Measurements from ENCODE around the gene KRTAP5-8. TPM values are rescaled to one million over a fixed set of nuclear protein-coding genes. Genes with fewer than 3 reads are reported as not detected.
A peak's percentile ranks its signal among the peaks of the same experiment; 100 is the strongest.
"Not testable (repeated sequence)": the region's sequence is repeated elsewhere in the genome, so short reads cannot be mapped to it uniquely, and the experiment has no call there.

Gene KRTAP5-8, protein sequence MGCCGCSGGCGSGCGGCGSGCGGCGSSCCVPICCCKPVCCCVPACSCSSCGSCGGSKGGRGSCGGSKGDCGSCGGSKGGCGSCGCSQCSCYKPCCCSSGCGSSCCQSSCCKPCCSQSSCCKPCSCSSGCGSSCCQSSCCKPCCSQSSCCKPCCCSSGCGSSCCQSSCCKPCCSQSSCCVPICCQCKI
- total RNA-seq = not detected
- long read RNA-seq, donor 1 = 0 reads
- long read RNA-seq, donor 2 = 0 reads

DNA sequence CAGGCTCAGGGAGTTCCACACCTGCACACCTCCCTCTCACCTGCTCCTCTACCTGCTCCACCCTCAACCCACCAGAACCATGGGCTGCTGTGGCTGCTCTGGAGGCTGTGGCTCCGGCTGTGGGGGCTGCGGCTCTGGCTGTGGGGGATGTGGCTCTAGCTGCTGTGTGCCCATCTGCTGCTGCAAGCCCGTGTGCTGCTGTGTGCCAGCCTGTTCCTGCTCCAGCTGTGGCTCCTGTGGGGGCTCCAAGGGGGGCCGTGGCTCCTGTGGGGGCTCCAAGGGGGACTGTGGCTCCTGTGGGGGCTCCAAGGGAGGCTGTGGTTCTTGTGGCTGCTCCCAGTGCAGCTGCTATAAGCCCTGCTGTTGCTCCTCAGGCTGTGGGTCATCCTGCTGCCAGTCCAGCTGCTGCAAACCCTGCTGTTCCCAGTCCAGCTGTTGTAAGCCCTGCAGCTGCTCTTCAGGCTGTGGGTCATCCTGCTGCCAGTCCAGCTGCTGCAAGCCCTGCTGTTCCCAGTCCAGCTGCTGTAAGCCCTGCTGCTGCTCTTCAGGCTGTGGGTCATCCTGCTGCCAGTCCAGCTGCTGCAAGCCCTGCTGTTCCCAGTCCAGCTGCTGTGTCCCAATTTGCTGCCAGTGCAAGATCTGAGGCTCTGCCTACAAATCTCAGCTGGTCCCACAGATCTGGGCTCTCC is at the start of gene KRTAP5-8:
Gene KRTAP5-8 (plus strand): TSS at position 49 of the 689 bp plus-strand sequence. CDS start 31 bp downstream, at position 80.
- intact Hi-C loops (cut with DNase I); DNase-seq (ENCODE audit: low spot score): not testable (repeated sequence)

DNA sequence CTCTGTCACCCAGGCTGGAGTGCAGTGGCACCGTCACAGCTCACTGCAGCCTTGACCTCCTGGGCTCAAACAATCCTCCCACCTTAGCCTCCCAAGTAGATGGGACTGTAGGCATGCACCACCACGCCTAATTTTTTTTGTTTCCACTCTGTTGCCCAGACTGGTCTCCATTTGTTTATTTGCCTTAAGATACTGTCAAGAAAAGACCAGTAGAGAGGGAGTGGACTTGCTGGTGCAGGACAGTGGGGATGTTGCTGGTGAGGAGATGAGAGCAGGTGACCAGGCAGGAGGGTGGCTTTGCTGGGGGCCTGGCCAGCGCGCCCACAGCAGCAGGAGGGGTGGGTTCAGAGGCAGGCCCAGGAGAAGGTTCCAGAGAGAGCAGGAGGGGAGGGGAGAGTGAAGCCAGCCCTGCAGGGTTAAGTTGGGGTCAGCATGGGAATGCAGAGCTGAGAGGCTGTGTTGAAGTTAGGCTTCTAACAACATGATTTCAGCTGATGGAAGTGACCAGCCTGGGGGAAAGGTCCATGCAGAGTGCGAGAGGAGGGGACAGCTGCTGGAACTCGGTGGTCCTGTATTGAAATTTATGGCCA is 49.0 kb upstream of the KRTAP5-8 start:
- intact Hi-C loops (cut with DNase I) = no loop called here
- DNase-seq (ENCODE audit: low spot score) = peak; percentile 41

DNA sequence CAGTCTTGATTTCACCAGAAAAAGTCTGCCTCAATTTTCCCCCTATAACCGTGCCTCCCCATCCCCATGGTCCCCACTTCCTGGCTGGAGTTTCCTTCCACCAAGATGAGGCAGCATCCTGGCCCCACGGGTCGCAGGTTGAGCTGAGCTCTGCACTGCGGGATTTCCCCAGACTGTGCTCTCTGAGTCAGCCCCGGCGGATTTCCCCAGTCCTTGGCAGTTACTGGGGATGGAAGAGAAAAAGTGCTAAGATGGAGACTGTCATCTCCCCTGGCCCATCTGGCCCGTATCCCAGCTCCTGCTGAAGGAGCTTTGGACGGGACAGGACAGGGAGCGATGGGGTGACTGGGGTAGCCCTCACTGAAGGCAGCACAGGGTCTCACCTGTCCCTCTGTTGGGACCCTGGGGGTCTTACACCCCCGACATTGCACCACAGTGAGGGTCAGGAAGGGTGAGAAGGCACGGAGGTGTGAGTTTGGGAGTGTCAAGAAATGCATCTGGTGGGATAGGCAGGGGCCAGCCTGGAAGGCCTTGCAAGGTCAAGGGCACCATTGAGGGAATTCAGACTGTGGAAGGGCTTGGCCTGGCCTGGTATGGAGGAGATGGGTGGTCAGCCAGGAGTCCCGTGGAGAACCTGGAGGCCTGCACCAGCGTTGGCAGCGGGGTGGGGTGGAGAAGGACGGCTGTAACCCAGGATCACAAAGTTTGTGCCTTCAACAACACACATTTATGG is 48.3 kb upstream of the KRTAP5-8 start:
- peak; percentile 62 for DNase-seq (ENCODE audit: low spot score)
- intact Hi-C loops (cut with DNase I) = no loop called here

DNA sequence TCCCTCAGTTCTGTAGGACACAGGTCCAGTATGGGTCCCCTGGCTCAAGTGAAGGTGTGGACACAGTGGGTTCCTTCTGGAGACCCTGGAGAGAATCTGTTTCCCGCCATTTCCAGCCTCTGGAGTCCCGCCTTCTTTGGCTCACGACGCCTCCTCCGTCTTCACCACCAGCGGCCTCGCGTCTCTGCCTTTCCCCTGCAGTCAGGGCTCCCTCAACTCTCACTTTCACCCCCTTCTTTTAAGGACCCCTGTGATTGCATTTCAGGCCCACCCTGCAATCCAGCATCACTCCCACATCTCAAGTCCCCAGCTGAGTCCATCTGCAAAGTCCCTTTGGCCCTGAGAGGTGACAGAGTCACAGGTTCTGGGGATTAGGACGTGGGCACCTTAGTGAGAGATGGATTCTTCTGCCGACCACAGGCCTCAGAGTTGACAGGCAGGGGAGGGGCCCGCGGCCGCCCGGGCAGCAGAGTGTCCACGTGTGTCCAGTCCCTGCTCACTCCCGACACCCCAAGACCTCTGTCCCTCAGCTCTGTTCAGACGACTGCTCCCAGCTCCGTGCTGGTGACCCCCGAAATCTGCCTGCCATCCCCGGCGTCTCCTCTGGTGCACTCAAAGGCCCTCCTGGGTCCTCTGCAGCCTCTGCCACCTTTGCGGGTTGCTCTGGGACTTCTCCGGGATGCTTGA is 47.6 kb upstream of the KRTAP5-8 start:
- intact Hi-C loops (cut with DNase I) = no loop called here
- DNase-seq (ENCODE audit: low spot score) = no peak

DNA sequence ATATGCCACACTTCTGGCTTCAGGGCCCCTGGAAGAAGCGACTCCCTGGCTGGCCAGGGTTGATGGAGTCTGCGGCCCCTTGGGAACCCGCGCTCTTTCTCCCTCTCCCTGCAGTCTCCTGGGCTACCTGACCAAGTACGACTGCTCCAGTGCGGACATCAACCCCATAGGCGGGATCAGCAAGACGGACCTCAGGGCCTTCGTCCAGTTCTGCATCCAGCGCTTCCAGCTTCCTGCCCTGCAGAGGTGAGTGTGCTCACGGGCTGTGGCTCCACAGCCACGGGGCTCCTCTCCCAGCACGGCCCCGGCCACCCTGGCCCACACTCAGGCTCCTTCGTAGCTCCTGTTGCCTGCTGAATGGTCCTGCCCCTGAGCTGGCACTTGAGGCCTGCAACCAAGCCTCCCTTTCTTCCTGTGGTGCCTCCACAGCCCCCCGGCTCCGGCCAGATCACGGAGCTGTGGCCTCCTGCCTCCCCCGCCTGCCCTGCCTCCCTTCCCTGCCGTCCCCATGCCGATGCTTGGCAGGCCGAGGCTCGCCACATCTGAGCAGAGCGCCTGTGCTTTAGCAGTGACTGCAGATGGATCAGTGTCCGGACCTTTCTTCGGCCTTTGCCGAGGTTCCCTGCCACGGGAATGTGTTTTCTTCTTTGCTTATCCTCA is 47.0 kb upstream of the KRTAP5-8 start:
- intact Hi-C loops (cut with DNase I) = no loop called here
- peak; percentile 67 for DNase-seq (ENCODE audit: low spot score)

DNA sequence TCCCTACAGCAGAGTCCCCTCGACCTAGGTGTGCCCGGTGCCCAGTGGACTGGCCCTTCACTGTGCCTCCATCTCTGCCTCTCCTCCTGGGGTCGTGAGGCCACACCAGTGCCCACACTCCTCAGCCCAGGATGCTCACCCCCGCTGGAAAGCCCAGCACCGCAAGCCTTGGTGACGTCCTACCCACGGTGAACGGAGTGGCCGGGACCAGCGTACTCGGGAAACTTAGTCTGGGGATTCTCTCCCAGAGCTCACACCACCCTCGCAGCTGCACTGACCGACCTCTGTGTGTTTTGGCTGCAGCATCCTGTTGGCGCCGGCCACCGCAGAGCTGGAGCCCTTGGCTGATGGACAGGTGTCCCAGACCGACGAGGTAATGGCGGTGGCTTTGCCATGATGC is 46.3 kb upstream of the KRTAP5-8 start:
- DNase-seq (ENCODE audit: low spot score) = peak; percentile 68

DNA sequence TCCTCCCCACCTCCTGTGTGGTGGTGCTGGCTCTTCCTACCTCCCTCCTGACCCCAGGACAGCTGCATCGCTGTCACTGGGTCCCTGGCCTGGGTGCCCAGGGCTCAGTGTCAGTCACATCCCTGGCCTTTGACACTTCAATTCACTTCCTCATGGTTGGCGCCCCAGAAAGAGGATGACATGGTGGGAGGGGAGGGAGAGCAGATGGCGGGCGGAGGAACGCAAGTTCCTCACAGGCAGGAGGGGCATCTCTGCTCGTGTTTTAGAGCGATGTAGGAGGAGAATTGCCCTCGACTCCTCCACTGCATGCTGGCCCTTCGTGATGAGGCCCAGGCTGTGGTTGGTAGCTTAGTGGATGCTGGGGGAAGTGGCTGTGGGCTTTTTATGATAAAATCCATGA is 45.9 kb upstream of the KRTAP5-8 start:
- intact Hi-C loops (cut with DNase I) = no loop called here

More for the DNA sequence above, 46.3 kb upstream of the KRTAP5-8 start:
- intact Hi-C loops (cut with DNase I) = no loop called here

DNA sequence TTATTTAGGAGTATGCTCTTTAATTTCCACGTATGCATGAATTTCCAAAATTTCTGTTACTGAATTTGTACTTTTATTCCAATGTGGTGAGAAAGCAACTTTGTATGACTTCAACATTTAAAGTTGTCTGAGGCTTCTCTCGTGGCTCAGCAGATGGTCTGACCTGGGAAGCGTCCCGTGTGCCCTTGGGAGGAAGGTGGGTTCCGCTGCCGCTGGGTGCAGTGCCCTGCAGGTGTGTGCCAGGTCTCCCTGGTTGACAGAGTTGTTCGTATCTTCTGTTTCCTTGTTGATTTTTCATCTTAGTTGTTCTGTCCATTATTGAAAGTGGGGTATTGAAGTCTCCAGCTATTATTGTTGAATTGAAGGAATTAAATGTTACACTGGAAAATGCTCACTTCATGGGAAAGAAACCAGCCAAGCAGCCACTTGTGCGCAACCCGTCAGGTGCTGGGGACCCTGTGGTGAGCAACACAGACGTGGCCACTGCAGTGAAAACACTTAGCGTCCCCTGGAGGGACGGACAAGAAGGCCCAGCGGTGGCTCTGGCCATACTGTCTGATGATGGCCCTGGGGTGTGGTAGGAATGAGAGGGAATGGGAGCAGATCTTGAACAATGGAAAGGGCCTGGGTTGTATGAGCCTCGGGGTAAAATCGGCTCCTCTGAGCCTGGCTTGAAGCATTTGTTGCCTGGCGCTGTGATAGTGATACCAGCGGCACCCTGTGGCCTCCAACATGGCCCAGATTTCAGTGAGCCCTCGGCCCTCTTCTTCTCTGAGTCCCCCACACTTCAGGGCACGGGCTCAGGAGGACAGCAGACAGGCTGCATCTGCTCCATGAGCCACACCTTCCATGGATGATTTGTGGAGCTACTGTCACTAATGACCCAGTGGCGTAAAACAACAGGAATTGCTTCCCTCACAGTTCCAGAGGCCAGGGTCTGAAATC is 42.3 kb upstream of the KRTAP5-8 start:
- peak; percentile 55 for DNase-seq (ENCODE audit: low spot score)
- intact Hi-C loops (cut with DNase I) = no loop called here

More for the DNA sequence above, 45.9 kb upstream of the KRTAP5-8 start:
- DNase-seq (ENCODE audit: low spot score) = peak; percentile 24

DNA sequence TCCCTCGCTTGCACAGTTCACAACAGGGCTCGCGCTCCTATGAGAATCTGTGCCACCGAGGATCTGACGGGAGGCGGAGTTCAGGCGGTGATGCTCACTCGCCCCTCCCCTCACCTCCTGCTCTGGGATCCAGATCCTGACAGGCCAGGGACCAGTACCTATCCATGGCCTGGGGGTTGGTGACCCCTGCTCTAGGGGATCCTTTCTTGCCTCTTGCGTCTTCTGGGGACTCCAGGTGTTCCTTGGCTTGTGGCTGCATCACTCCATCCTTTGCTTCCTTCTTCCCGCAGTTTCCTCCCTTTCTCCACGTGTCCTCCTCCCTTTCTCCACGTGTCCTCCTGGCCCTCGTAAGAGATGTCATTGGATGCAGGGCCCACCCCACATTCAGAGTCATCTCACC is 41.4 kb upstream of the KRTAP5-8 start:
- intact Hi-C loops (cut with DNase I) = no loop called here
- no peak for DNase-seq (ENCODE audit: low spot score)

DNA sequence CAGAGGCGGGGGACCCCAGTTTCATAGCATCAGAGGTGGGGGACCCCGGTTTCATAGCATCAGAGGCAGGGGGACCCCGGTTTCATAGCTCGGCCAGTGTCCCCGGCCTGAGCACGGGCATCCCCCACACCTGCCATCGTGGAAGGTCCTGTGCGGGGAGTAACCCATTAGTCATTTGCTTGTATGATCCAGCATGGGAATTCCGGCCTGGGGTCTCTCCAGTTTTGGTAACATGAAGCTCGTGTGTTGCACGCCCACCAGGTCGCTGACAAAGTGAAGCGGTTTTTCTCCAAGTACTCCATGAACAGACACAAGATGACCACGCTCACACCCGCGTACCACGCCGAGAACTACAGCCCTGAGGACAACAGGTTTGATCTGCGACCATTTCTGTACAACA is 39.7 kb upstream of the KRTAP5-8 start:
- peak; percentile 55 for DNase-seq (ENCODE audit: low spot score)
- intact Hi-C loops (cut with DNase I) = no loop called here

DNA sequence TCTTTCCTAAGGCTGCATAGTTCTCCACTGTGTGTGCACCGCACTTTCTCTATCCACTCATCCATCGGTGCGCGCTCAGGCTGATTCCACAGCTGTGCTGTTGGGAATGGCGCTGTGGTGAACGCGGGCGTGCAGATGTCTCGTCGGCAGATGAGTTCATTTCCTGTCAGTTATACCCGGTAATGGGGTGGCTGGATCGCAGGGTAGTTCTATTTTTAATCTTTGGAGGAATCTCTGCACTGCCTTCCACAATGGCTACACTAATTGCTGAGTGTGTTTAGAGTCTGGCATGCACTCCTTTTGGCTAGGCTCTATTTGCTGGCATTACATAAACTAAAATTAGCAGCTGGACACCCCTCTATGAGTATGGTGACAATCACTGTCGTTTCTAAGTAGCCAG is 38.7 kb upstream of the KRTAP5-8 start:
- DNase-seq (ENCODE audit: low spot score) = peak; percentile 51
- intact Hi-C loops (cut with DNase I) = no loop called here

DNA sequence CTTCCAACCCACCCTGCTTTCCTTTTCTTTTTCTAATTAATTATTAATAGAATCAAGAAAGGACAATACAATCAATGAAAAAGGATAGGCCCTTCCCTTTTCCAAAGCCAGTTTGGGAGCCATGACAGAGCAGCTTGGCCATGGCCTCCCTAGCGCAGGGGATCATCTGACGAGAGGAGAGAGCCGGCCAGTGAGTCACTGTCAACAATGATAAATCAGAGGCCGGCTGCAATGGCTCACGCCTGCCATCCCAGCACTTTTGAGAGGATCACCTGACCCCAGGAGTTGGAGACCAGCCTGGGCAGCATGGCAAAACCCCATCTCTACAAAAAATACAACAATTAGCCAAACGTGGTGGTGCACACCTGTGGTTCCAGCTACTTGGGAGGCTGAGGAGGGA is 38.3 kb upstream of the KRTAP5-8 start:
- intact Hi-C loops (cut with DNase I) = no loop called here
- peak; percentile 38 for DNase-seq (ENCODE audit: low spot score)

DNA sequence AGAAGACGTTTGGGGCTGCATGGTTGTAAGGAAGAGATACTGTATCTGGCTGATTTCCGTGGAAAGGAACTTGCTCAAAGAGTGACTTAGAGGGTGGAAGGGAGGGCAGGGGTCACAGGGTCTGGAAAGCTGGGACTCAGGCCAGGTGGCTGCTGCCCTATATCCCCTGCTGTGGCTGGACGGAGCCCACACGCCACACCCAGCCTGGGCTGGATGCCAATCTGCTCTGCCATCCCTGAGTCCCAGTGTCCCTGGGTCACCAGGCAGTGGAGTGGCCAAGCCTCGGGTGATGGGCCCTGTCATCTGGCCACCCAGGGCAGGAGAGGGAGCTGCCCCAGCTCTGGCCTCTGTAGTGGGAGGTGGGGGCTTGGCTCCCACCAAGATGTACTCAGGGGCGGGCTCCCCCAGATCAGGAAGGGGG is 37.2 kb upstream of the KRTAP5-8 start:
- intact Hi-C loops (cut with DNase I) = no loop called here
- peak; percentile 44 for DNase-seq (ENCODE audit: low spot score)

DNA sequence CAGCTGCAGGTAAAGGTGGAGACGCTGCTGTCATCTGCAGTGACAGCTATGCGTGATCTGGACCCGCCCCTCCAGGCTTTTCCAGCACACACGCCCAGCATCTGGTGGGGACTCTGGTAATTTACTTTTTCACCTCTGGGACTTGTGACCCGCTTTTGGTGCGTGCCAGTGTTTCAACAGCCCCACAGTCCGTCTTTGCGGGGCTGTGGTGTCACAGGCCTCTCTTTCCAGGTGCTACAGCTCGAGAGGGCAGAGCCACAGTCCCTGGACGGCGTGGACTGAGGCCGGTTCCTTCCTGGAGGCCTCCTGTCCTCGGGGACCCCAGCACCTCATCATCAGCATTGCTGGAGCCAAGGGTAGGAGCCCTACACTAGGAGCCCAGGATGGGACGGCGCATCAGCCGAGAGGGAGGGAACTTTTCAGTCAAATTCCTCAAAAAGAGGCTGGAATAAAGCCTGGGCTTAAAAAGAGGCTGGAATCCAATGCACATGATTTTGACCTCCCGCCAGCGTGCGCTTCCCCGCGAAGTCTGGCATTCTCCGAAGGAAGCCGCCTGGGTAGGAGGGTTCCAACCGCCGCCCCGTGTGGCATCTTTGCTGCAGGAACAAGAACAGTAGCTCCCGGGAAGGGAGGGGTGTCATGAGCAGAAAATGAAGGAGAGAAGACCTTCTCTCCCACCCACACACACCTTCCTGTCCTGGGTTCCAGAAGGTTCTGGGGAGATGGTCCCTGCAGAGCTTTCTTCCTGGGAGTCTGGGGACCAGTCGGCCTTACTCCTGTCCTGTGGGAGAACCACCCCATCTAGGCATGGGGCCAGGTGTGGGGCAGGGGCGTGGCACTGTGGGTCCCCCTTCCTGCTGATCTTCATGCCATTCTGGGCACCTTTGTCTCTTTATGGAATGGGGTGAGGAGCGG is 36.5 kb upstream of the KRTAP5-8 start:
- DNase-seq (ENCODE audit: low spot score) = peak; percentile 59
- intact Hi-C loops (cut with DNase I) = no loop called here

DNA sequence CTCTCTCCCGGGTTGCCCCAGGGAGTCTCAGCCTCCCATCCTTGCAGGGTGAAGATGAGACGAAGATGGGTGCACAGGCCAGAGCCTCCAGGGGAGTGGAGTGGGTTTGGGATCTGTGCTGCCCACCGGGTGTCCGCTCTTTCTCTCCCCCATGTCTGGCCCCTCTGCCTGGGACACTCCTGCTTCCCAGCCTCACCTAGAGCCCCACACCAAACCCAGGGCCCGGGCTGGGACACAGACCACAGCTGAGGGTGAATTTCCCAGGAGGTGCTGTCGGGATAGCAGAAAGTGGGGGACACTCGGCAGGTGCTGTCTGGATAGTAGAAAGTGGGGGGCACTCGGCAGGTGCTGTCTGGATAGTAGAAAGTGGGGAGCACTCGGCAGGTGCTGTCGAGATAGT is 35.8 kb upstream of the KRTAP5-8 start:
- peak; percentile 28 for DNase-seq (ENCODE audit: low spot score)
- intact Hi-C loops (cut with DNase I) = no loop called here

DNA sequence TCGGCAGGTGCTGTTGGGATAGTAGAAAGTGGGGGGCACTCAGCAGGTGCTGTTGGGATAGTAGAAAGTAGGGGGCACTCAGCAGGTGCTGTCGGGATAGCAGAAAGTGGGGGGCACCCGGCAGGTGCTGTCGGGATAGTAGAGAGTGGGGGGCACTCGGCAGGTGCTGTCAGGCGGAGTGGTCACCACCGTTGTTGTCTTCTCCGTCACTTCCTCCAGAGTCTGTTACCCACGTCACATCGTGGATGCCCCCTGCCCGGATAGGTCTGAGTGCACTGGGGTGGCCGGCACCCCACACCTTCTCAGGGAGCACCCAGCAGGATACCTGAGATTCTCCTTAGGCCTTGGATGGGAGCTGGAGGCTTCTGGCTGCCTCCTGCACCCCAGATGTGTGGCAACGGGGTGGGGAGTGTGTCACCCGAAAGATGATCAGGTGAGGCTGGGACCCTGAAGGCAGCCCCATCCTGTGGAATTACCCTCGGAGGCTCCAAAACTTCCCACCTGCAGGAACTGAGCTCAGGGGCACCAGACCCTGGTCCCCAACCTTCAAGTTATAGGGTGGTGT is 34.9 kb upstream of the KRTAP5-8 start:
- intact Hi-C loops (cut with DNase I) = no loop called here
- DNase-seq (ENCODE audit: low spot score) = peak; percentile 70
